Fibroblast of pulmonary artery (primary cell): ENCODE measurements around the gene GPR17.

Experiments
- DNase-seq: peaks from one replicate; pipeline ENCODE4 v3.0.0-alpha.2; 2010; ENCODE audit warnings: low read depth
- H3K4me3 ChIP-seq: replicated peaks from 2 replicates; pipeline ENCODE4 v1.5.1; 2011; ENCODE audit warnings: low read depth, mild to moderate bottlenecking, control low read depth, low read length, moderate library complexity
- TF ChIP-seq, protein P1 (sequence below): IDR thresholded peaks from 2 replicates; pipeline ENCODE4 v1.5.1; 2011; ENCODE audit warnings: mild to moderate bottlenecking, control low read depth, low read length, inconsistent platforms; ENCODE audit errors: missing control alignments

The GPR17 gene

DNA sequence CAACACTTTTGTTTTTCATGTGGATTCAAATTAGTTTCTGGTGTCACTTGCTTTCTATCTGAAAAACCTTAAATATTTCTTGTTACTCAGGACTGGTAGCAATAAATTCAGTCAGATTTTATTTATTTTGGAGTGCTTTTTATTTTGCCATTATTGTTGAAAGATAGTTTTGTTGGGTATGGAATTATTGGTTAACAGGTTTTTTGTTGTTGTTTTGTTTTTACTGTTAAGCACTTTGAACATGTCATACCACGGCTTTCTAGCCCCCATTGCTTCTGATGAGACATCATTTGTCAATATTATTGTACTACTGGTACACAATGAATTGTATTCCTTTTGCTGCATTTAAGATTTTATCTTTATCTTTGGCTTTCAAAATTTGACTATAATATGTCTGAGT lies 42.5 kb downstream of the GPR17 start:
- H3K4me3 ChIP-seq: no peak overlapping the region
- no peak for DNase-seq
- TF ChIP-seq, protein P1, sequence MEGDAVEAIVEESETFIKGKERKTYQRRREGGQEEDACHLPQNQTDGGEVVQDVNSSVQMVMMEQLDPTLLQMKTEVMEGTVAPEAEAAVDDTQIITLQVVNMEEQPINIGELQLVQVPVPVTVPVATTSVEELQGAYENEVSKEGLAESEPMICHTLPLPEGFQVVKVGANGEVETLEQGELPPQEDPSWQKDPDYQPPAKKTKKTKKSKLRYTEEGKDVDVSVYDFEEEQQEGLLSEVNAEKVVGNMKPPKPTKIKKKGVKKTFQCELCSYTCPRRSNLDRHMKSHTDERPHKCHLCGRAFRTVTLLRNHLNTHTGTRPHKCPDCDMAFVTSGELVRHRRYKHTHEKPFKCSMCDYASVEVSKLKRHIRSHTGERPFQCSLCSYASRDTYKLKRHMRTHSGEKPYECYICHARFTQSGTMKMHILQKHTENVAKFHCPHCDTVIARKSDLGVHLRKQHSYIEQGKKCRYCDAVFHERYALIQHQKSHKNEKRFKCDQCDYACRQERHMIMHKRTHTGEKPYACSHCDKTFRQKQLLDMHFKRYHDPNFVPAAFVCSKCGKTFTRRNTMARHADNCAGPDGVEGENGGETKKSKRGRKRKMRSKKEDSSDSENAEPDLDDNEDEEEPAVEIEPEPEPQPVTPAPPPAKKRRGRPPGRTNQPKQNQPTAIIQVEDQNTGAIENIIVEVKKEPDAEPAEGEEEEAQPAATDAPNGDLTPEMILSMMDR: no peak

DNA sequence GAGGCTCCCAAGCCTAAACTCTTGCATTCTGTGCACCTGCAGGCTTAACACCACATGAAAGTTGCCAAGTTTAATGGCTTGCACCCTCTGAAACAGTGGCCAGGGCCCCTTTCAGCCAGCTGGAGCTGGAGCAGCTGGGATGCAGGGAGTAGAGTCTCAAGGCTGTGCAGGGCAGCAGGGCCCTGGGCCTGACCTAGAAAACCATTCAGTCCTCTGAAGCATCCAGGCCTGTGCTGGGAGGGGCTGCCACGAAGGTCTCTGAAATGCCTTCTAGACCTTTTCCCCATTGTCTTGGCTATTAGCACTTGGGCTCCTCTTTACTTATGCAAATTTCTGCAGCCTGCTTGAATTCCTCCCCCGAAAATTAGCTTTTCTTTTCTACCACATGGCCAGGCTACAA lies 44.7 kb downstream of the GPR17 start:
- H3K4me3 ChIP-seq: no peak overlapping the region
- no peak for DNase-seq
- TF ChIP-seq, protein P1: no peak

DNA sequence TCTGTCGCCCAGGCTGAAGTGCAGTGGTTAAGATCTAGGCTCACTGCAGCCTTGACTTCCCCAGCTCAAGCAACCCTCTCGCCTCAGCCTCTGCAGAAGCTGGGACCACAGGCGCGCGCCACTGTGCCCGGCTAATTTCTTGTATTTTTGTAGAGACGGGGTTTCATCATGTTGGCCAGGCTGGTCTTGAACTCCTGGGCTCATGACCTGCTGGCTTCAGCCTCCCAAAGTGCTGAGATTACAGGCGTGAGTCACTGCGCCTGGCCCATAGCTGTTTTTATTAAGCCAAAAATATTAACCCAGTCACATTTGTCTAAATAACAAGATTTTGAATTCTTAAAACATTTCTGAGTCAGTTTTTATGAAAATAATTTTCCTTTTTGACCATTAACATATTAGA lies 49.0 kb downstream of the GPR17 start:
- DNase-seq: no peak
- TF ChIP-seq, protein P1: no peak
- no peak overlapping the region for H3K4me3 ChIP-seq

DNA sequence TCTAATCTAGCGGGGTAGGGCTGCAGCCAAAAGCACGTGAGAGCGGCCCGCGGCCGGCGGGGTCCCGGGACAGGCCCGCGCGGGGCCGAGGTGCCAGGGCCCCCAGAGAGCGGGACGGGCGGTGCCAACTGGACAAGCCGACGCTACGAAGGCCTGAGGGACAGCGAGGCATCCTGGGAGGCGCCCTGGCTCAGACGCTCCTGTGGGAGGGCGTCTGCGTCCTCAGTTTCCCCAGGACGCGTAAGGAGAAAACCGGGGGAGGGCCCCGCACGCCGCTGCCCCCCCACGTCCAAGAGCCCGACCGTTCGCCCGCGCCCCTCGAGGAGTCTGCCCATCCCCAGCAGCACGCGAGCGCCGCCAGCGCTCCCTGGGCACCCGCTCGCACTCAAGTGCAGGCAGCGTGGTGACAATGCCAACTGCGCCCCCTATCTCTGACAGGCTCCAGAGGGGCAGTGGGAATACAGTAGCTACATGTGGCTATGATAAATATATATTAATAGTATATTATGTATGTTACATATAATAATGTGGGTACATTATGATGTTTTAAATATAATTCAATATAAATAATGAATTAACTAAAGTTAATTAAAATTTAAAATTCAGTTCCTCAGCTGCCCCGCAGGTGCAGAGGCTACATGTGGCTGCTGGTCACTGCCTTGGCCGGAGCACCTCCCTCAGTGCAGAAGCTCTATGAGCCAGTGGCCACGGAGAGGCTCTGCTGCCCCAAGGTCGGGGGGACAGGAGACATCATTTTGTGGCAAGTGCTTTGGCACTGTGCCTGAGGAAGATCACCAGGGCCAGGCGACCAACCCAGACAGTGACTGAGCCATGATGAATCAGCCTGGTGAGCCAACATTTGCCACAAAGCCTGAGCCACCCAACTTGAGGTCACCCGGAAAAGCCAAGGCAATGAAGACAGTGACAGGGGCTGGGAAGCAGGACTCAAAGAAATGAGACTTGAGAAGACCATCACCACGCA lies 49.8 kb downstream of the GPR17 start:
- TF ChIP-seq, protein P1: peak; percentile 41
- DNase-seq: peak; percentile 43
- peak overlapping the region; percentile 24 for H3K4me3 ChIP-seq

DNA sequence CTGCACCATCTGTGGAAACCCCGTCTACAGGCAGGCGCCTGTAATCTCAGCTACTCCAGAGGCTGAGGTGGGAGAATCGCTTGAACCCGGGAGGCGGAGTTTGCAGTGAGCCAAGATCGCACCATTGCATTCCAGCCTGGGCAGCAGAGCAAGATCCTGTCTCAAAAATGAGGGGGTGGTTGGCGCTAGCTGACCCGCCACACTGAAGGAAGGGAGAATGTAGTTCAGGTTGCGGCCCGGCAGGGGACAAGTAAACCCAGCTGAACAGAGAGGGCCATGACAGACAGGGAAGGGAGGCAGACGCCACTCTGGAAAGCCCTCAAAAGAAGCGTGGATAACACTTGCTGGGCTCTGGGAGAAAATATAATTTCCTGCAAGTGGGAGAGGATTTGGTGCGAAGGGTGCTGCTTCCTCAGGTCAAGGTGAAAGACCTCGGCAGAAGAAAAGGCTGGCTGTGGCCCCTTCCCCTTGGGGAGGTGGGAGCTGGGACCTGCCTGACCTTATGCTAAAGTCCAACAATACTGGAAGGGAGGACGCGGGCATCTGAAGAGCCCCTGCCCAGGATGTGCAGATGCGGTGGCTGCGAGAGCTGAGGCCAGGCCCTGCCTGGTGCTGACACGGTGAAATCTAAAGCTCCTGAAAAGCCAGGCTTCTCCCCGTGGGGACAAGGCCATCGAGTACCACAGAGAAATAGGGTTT lies 51.7 kb downstream of the GPR17 start:
- TF ChIP-seq, protein P1: no peak
- H3K4me3 ChIP-seq: no peak overlapping the region
- no peak for DNase-seq

DNA sequence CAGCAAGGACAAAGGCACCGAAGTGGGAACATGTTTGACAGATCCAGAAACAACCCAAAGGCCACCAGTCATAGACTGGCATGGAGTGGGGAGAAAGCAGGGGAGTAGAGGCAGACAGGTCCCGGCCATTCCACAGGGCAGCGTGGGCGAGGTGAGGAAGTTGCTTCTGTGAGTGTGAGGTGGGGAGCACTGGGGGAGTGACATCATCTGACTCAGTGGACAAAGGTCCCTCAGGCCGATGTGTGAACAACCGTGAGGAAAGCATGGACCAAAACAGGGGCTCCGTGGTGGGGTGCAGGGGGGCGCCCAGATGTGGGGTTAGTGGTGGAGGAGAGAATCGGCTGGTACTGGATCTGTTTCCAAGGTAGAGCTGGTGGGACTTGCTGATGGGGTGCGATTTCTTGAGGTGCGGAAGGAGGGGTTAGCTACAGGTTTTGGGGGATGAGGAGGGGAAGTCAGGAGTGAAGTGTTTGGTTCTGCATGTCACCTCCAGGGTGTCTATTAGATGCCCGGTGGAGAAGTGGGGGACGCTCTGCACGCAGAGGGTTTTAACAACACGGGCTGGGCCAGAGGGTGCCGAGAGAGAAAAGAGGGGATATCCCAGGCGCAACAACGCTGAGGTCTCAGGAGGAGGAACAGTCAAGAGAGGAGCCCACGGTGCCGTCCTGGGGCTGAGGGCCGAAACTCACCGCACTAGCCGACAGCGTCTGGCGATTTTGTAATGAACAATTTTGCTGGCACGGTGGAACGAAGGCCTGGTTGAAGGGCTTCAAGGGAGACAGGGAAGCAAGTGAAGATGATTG lies 52.8 kb downstream of the GPR17 start:
- TF ChIP-seq, protein P1: no peak
- H3K4me3 ChIP-seq: no peak overlapping the region
- DNase-seq: no peak
